GM20000 (cell line): ENCODE results near the gene KRTAP10-4.
A peak's percentile ranks its signal among the peaks of the same experiment; 100 is the strongest.

ENCODE experiments used
- DNase-seq: peaks from one replicate; pipeline ENCODE4 v3.0.0; 2012; ENCODE audit warnings: low spot score
- CTCF ChIP-seq: IDR thresholded peaks from 2 replicates; pipeline ENCODE4 v1.5.1; 2012; ENCODE audit warnings: mild to moderate bottlenecking, control low read depth; ENCODE audit errors: extremely low read depth, missing control alignments

The KRTAP10-4 gene

GRCh38 chr21:44615911-44616590 lies 42.5 kb downstream of the KRTAP10-4 start:
- DNase-seq, result no peak
- no peak for TF ChIP-seq CTCF

- no peak for DNase-seq
- TF ChIP-seq CTCF, result no peak
Observed at GRCh38 chr21:44616591-44616926, 43.0 kb downstream of the KRTAP10-4 start.

- no peak for TF ChIP-seq CTCF
- no peak for DNase-seq
Observed at GRCh38 chr21:44617071-44617501, 43.6 kb downstream of the KRTAP10-4 start.

GRCh38 chr21:44618504-44618903 lies 45.0 kb downstream of the KRTAP10-4 start:
- TF ChIP-seq CTCF, result peak; percentile 3
- no peak for DNase-seq

- DNase-seq, result no peak
- TF ChIP-seq CTCF, result no peak
Observed at GRCh38 chr21:44618909-44619308, 45.4 kb downstream of the KRTAP10-4 start.

GRCh38 chr21:44619886-44620285 lies 46.4 kb downstream of the KRTAP10-4 start:
- no peak for TF ChIP-seq CTCF
- no peak for DNase-seq

- TF ChIP-seq CTCF, result no peak
- no peak for DNase-seq
Observed at GRCh38 chr21:44623575-44623974, 50.0 kb downstream of the KRTAP10-4 start.
